HG02852 (cell line): ENCODE results near the gene IFI6.
"Not testable (repeated sequence)": the region's sequence is repeated elsewhere in the genome, so short reads cannot be mapped to it uniquely, and the experiment has no call there.

Source experiments
- ATAC-seq: cut with Tn5 transposase; IDR thresholded peaks from one replicate; pipeline ENCODE4 v1.9.1; 2021; ENCODE audit warnings: mild to moderate bottlenecking, moderate library complexity; ENCODE audit not compliant: unreplicated experiment

The IFI6 gene

DNA sequence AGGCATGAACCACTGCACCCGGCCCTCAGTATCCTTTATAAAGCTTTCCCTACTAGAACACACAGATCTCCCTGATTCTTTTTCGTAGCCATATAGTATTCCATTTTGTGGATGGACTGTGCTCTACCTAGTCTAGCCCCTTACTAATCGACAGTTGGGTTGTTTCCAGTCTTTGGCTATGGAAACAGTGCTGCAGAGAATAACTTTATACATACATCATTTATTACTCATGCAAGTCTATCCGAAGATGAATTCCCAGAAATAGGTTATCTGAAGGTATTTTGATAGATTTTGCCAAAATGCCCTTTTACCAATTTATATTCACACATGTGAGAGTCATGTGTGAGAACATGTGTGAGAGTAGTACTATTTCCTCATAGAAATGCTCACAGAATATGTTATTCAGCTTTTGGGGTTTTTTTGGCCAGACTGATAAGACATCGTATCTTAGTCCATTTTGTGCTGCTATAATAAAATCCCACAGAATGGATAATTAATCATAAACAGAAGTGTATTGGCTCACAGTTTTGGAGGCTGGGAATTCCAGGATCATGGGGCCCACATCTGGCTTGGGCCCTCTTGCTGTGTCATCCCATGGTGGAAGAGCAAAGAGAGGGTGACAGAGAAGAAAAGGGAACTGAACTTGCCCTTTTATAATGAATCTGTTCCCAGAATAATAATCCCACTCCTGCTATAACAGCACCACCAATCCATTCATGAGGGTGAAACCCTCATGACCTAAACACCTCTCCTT is 19.7 kb downstream of the IFI6 start:
- no peak for ATAC-seq

DNA sequence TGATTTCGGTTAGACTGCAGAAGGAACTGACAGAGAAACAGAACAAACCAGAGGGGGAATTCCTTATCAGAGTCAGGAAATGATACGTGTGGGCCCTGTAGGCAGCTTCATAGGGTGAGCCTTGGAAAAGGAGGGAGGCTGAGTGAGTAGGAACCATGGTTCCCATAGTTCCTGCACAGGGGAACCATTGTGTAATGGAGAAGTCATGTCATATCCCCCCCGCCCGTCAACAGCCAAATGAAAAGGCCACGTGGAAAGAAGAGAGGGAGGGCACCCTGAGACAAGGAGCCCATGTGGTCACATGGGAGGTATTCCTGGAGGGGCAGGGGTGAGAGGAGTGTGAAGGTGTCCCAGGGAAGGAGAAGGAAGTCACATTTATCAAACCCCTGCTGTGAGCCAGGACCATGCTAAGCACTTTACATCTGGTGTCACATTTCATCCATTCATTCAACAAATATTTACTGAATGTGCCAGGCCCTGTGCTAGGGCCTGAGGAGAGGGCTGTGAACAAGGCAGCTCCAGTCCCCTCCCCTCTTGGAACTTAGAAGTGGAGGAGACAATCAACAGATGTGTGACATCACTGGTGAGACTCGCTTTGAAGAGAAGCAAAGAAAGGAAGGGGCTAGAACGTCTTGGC is 21.3 kb downstream of the IFI6 start:
- no peak for ATAC-seq

DNA sequence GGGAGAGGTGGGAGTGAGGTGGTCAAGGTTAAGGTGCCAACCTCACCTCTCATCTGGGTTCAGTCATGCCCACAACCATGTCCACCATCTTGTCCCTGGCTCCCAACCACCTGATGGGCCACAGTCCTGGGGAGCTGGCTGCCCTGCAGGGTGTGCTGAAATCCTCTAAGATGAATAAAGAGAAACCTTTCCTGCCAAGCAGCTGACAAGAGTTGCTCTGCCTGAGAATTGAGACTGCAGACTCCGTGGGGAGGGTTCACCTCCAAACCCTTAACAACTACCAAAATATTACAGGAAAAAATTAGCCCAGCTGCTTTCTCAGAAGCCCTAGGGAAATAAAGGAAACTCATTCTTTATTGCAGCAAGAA is 21.8 kb downstream of the IFI6 start:
- no peak for ATAC-seq

DNA sequence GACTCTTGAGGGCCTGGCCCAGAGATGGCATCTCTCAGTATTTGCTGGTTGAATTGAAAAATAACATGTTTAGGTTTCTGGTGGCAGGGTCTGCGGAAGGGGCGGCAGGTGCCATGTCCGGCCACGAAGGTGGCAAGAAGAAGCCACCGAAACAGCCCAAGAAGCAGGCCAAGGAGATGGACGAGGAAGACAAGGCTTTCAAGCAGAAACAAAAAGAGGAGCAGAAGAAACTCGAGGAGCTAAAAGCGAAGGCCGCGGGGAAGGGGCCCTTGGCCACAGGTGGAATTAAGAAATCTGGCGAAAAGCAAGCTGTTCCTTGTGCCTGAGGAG is 22.7 kb downstream of the IFI6 start:
- no peak for ATAC-seq

DNA sequence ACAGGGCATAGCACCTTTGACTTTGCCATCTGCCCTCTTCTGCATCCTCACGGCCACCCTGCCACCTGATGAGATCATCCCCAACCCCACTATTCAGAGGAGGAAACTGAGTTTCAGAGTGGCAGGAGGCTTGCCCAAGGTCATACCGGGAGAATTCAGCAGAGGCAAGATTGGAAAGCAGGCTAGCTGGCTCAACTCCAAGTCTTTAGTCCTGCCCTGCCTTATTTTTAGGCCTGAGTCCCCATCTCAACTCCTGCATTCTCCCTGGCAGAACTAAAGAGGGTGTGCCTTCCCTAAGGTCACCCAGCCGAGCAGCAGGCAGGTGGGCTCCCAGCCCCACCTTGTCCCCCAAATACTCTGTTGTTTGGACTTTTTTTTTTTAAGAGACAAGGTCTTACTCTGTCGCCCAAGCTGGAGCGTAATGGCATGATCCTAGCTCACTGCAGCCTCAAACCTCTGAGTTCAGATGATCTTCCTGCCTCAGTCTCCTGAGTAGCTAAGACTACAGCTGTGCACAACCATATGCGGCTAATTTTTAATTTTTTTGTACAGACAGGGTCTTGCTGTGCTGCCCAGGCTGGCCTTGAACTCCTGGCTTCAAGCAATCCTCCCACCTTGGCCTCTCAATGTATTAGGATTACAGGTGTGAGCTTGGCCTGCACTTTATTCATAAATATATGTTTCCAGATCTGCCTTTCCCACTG is 23.2 kb downstream of the IFI6 start:
- no peak for ATAC-seq

DNA sequence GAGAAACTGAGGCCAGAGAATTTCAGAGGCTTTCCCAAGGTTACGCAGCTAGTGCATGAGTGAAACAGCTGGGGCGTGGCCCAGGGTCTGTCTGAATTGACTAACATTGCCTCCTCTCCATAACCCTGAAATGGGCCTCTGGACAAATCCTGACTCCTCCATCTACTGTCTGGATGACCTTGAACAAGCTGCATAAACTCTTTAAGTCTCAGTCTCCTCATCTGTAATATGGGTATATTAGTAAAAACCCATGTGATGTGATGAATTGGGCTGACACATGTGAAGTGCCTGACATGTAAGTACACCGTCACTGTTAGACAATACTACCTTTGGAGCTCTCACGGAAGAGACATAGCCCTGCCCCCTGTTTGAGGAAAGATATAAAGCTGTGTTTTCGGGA is 24.7 kb downstream of the IFI6 start:
- no peak for ATAC-seq

DNA sequence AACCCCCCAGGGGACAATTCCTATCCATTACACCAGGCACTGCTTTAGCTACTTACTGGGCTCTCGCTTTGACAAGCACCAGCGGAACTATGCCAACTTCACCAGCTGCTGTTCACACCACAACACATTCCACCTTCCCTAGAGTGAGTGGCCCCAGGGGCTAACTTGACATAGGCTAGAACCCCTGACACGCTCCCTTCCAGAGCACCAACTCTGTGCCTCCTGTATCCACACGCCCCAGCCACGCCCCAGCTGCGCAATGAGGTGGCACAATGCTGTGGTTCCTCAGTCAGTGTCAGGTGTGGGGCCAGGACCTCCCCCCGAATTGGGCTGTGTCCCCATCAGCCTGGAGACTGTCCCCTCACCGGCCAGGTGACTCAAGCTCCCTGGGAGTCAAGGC is 25.3 kb downstream of the IFI6 start:
- ATAC-seq, result no peak

DNA sequence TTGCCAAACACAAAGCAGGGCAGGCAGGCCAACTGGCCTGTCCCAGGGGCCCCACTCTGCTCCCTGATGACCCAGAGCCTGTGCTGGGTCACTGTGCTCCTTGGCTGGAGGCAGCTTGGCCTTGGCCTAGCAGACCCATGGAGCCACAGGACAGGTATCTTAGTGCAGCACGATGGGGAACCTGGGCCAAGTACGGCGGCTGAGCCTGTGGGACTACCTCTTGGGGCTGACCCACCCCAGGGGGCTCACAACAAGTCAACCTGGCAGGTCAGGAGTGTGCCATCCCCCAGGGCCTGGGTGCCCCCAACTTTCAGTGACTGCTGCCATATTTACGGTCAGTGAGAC is 26.9 kb downstream of the IFI6 start:
- ATAC-seq, result no peak

DNA sequence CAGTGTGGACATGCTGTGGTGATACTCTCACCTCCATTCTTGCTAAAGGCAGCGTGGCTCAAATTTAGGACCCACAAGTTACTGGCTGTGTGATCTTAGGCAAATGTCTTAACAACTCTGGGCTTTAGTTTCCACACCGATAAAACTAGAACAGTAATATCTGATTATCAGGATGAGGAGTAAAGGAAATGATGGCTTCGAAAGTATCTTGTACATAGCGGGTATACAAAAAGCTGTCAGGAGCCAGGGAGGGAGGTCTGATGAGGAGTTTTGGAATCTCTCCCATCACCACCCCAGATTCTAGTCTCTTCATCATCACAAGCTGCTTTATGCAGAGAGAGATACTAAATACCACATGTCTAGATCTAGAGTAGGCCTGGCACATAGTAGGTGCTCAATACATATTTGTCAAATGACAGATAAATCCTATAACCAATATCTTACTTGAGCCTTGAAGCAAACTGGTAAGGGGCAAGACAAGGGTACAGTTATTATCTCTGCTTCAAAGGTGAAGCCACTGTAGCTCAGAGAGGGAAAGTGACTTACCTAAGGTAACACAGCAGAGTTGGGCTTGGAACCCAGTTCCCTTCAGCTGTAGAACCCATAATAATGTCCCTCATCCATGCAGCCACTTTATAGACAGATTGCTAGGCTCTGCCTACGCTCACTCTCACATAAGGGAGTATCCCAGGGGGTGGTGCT is 27.5 kb downstream of the IFI6 start:
- no peak for ATAC-seq

DNA sequence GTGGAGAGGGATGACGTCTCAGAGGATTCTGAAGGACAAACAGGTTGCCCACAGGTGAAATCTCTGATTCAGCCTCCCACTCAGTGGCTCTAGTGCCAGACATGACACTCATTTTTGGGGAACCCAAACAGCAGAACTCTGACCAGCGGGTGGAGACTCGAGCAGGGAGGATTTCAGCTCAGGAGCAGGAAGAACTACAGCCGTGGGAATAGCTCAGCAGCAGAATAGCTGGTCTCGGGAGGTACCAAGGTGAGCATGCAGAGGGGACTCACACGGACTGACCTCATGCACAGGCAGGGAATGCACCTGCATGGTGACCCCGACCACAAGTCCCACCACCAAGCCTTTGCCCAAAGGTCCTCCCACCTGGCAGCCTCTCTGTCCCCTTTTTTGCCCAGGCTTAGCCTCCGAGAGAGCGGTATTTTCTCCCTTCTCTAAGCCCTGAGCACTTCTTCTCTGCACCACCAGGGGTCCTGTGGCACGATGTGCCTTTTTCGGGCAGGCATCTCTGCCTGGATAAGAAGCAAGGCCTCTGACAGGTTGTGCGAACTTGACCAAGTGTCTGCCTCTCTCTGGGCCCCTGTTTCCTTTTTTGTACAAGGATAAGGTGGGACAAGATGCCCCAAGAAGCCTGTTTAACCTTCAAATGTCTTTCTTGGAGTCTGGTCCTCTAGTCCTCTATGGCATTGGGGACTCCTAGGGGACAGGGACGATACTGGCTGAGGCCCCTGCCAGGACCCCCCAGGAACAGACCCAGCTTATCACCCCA is 28.2 kb downstream of the IFI6 start:
- peak; percentile 60 for ATAC-seq

DNA sequence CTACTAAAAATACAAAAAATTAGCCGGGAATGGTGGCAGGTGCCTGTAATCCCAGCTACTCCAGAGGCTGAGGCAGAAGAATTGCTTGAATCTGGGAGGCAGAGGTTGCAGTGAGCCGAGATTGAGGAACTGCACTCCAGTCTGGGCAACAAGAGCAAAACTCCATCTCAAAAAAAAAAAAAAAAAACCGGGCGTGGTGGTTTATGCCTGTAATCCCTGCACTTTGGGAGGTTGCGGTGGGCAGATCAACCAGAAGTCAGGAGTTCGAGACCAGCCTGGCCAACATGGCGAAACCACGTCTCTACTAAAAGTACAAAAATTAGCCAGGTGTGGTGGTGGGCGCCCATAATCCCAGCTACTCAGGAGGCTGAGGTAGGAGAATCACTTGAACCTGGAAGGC is 31.5 kb downstream of the IFI6 start:
- ATAC-seq, result not testable (repeated sequence)

DNA sequence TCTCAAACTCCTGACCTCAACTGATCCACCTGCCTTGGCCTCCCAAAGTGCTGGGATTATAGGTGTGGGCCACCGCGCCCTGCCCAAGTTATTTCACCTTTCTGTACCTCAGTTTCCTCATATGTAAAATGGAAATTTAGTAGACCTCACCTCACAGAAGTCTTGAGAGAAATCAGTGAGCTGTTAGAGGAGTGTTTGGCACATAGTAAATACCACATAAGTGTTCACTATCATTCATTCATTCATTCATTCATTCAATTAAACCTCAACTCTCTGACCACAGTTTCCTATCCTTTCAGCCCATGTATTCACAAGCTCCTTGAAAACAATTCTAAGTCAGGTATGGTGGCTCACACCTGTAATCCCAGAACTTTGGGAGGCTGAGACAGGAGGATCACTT is 33.2 kb downstream of the IFI6 start:
- ATAC-seq, result no peak

DNA sequence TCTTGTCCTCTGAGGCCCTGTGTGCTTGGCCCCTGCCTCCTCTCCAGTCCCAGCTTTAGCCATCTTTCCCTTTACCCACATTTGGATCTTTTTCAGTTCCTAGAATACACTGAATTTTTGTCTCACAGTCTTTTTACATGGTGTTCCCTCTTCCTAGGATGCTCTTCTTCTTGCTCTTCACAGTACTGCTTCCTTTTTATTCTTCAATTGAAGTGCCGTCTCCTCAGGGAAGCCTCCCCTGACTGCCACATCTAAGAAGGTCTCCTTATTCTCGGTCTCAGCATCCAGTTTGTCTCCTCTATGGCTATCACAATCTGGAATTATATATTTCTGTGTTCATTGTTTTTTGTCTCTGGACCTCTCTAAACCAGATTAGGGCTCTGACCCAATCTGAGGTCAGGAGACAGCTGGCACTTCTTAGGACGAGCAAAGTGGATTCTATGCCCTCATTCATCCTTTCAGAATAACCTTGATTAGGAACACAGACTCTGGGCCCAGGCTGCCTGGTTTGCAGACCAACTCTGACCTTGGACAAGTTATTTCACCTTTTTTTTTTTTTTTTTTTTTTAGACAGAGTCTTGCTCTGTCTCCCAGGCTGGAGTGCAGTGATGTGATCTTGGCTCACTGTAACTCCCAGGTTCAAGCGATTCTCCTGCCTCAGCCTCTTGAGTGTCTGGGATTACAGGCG is 33.8 kb downstream of the IFI6 start:
- no peak for ATAC-seq

DNA sequence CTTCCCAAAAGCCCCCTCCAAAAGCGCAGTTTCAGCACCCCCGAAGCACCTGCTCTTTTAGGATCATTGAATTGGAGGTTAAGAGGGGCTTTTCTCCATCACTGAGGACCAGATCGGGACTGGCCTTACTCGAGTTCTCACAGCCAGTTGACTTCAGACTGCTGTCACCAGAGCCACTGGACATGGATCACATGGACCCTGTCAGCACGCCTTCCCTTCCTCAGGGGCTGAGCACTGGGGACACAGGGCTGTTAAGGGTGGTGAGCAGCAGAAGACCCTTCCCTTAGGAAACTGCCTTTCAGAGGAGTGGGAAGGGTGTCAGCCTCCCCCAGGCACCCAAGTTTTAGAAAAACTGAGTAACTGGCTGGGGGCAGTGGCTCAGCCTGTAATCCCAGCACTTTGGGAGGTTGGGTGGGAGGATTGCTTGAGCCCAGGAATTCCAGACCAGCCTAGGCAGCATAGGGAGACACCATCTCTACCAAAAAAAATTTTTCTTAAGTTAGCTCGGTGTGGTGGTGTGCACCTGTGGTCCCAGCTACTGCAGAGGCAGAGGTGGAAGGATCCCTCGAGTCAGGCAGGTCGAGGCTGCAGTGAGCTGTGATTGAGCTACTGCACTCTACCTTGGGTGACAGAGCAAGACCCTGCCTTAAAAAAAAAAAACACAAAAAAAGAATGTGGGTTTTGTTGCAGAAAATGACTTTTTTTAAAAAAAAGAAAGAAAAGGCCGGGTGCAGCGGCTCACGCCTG is 36.4 kb downstream of the IFI6 start:
- no peak for ATAC-seq

DNA sequence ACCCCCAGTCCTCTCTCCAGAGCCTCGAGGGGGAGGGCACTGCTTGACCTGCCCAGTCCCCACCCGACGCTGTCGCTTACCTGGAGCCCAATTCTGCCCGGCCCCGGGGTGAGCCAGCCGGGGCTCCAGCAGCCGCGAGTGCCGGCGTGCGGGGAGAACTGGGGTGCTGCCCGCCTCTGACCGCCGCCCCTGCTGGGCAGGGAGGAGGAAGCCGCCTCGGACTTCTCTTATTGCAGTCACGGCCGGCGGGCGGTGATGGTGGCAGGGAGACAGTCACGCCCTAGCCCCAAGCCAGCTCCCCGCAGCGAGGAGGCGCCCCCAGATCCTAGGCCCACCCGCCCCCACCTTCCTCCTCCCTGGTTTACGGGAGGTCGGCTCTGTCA is 37.0 kb downstream of the IFI6 start, which contains the start of gene FGR:
Gene FGR (minus strand): TSS at position 201 of the 383 bp plus-strand sequence. CDS start 11,269 bp downstream, outside the sequence.
- ATAC-seq, result no peak

DNA sequence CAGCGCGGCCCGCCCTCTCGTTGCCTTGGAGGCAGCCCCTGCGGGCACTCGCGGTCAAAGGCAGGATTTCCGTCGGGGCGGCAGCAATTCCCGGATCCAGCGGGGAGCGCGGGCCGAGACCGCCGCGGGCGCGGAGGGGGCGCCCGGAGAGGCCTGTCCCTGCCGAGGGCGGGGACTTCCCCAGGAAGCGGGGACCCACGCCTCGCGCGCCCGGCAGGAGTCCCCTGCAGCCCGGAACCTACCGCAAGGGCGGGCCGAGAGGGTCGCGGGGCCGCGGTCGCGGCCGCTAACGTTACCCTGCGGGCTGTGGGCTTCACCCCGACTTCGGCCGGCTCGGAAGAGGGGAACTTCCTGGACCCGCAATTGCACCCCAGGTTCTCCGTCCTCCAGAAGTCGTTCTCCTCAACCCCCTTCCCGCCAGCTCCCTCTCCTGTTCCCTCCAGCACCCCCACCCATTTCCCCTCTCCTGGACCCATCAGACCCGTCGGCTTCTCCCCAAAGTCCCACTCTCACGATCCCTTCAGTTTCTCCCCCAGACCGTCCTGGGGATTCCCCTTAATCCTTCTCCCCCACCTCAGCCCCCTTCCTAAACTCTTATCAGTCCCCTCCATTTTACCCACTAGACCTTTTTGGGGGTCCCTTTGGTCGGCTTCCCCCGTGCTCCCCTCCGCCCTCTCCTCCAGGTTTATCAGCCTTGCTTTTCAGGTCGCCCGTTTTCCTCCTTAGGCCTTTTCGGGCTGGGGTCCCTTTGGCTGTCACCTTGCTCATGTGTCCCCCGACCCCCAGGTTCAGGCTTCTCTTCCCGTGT is 37.6 kb downstream of the IFI6 start:
- ATAC-seq, result no peak

DNA sequence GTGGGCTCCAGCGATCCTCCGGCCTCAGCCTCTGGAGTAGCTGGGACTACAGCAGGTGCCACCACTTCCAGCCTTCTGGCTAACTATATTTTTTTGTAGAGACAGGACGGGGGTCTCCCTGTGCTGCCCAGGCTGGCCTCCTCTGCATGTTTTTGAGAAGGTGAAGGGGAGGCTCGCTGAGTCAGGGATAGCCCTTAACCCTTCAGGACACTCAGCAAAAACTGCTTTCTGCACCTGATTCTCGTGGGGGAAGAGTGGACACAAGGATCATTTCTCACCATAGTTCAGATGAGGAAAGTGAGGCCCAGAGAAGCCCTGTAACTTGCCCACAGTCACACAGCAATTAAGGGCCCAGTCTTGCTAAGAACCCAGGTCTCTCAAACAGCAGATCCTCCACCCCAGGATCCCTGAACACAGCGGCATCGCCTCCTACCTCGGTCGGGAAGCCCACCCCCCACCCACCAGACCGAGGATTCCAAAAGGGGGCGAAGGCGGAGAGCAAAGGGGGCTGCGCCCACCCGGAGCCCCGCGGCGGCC is 38.3 kb downstream of the IFI6 start:
- no peak for ATAC-seq

DNA sequence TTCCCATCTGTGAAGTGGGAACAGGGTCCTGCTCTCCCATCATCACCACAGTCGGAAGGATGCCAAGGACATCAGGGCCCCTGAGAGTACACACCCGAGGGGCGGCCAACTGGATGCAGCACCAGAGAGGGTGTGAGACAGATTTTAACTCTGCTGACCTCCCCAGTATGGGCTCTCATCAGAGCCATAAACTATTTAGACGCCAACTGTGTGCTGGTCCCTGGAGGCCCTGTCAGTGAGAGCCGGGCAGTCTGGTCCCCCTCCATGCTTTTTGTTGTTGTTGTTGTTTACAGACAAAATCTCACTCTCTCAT is 38.7 kb downstream of the IFI6 start:
- no peak for ATAC-seq
